ENCODE data around the gene ZNF862. TPM values are rescaled to one million over a fixed set of nuclear protein-coding genes. Genes with fewer than 3 reads are reported as not detected.
A peak's percentile ranks its signal among the peaks of the same experiment; 100 is the strongest.

ZNF862 gene
- total RNA-seq, 6 donors from 2014 or later: 7.1 to 31.4 (median 16.7) TPM

GRCh38 chr7:149822353-149822943 is 15.7 kb upstream of the ZNF862 start:
- Histone ChIP-seq H3K4me3 (no peak overlapping the region), H3K36me3 (no peaks in the 10 kb centered on the region), H3K9me3 (no peaks in the 10 kb centered on the region), H3K27ac (no peak overlapping the region), H3K27me3 (no peaks in the 10 kb centered on the region), H3K4me1 (no peaks in the 10 kb centered on the region)
- WGBS, 2 donors: 74 to 78% methylated on average over 19 to 22 of the region's 22 CpGs
- peak in 1 of 2 donors; percentile 79 for DNase-seq
- no peak for ATAC-seq (ENCODE audit: low FRiP score in 2 of 2)
- TF ChIP-seq POLR2AphosphoS5 (IDR thresholded peaks at IDR 0.05) (no peak), EP300 (IDR thresholded peaks at IDR 0.05) (no peak), POLR2A (IDR thresholded peaks at IDR 0.05) (no peak)
- TF ChIP-seq, protein P1, sequence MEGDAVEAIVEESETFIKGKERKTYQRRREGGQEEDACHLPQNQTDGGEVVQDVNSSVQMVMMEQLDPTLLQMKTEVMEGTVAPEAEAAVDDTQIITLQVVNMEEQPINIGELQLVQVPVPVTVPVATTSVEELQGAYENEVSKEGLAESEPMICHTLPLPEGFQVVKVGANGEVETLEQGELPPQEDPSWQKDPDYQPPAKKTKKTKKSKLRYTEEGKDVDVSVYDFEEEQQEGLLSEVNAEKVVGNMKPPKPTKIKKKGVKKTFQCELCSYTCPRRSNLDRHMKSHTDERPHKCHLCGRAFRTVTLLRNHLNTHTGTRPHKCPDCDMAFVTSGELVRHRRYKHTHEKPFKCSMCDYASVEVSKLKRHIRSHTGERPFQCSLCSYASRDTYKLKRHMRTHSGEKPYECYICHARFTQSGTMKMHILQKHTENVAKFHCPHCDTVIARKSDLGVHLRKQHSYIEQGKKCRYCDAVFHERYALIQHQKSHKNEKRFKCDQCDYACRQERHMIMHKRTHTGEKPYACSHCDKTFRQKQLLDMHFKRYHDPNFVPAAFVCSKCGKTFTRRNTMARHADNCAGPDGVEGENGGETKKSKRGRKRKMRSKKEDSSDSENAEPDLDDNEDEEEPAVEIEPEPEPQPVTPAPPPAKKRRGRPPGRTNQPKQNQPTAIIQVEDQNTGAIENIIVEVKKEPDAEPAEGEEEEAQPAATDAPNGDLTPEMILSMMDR (IDR thresholded peaks at IDR 0.05): no peak

GRCh38 chr7:149823191-149823630 is 15.0 kb upstream of the ZNF862 start:
- Histone ChIP-seq H3K27me3 (no peaks in the 10 kb centered on the region), H3K36me3 (no peaks in the 10 kb centered on the region), H3K4me1 (no peaks in the 10 kb centered on the region), H3K4me3 (no peak overlapping the region), H3K27ac (no peak overlapping the region), H3K9me3 (no peaks in the 10 kb centered on the region)
- ATAC-seq (ENCODE audit: low FRiP score in 2 of 2) (no peak), DNase-seq (peak in 1 of 2 donors; percentile 39)
- WGBS, 2 donors: 94 to 95% methylated on average over 8 of the region's 8 CpGs
- no peak for TF ChIP-seq EP300 (IDR thresholded peaks at IDR 0.05)
- TF ChIP-seq POLR2A (IDR thresholded peaks at IDR 0.05): no peak
- TF ChIP-seq, protein P1 (IDR thresholded peaks at IDR 0.05): no peak
- no peak for TF ChIP-seq POLR2AphosphoS5 (IDR thresholded peaks at IDR 0.05)

- Histone ChIP-seq H3K4me3 (no peak overlapping the region), H3K27me3 (no peaks in the 10 kb centered on the region), H3K36me3 (no peaks in the 10 kb centered on the region), H3K9me3 (no peaks in the 10 kb centered on the region), H3K27ac (no peak overlapping the region), H3K4me1 (no peaks in the 10 kb centered on the region)
- ATAC-seq (ENCODE audit: low FRiP score in 2 of 2): no peak
- peak in 1 of 2 donors; percentile 53 for DNase-seq
- 86 to 91% methylated on average over 8 of the region's 8 CpGs for WGBS, 2 donors
- TF ChIP-seq POLR2AphosphoS5 (IDR thresholded peaks at IDR 0.05) (no peak), POLR2A (IDR thresholded peaks at IDR 0.05) (no peak), EP300 (IDR thresholded peaks at IDR 0.05) (no peak)
- TF ChIP-seq, protein P1 (IDR thresholded peaks at IDR 0.05): no peak
These were observed 14.5 kb upstream of the ZNF862 start for GRCh38 chr7:149823631-149824199.

GRCh38 chr7:149824301-149824741 is 13.9 kb upstream of the ZNF862 start:
- peak in 1 of 2 donors; percentile 60 for DNase-seq
- 90 to 95% methylated on average over 9 to 13 of the region's 13 CpGs for WGBS, 2 donors
- TF ChIP-seq EP300 (IDR thresholded peaks at IDR 0.05): no peak
- TF ChIP-seq POLR2AphosphoS5 (IDR thresholded peaks at IDR 0.05): no peak
- TF ChIP-seq POLR2A (IDR thresholded peaks at IDR 0.05): no peak
- TF ChIP-seq, protein P1 (IDR thresholded peaks at IDR 0.05): no peak

More at GRCh38 chr7:149824301-149824741, 13.9 kb upstream of the ZNF862 start:
- Histone ChIP-seq H3K9me3 (no peaks in the 10 kb centered on the region), H3K27ac (no peak overlapping the region), H3K27me3 (no peaks in the 10 kb centered on the region), H3K4me3 (no peak overlapping the region), H3K4me1 (no peaks in the 10 kb centered on the region), H3K36me3 (no peaks in the 10 kb centered on the region)
- no peak for ATAC-seq (ENCODE audit: low FRiP score in 2 of 2)
